ENCODE results near the gene ABHD11.

ABHD11 gene

DNA sequence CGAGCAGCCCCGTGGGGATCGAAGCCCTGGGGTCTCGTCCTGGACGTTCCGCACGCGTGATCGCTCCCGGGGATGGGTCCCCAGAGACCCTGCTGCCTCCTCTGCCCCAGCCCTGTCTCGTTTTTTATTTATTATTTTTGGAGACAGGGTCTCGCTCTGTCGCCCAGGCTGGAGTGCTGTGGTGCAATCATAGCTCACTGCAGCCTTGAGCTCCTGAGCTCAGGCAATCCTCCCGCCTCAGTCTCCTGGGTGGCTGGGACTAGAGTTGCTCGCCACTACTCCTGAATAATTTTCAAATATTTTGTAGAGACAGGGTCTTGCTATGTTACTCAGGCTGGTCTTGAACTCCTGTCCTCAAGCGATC, 18.8 kb downstream of the ABHD11 start:
- DNase-seq: no peak
- peaks cover 12% of the 10 kb centered on the region for H3K36me3 ChIP-seq
- H3K9me3 ChIP-seq (ENCODE audit: severe bottlenecking): no peaks in the 10 kb centered on the region
- TF ChIP-seq, protein P1, sequence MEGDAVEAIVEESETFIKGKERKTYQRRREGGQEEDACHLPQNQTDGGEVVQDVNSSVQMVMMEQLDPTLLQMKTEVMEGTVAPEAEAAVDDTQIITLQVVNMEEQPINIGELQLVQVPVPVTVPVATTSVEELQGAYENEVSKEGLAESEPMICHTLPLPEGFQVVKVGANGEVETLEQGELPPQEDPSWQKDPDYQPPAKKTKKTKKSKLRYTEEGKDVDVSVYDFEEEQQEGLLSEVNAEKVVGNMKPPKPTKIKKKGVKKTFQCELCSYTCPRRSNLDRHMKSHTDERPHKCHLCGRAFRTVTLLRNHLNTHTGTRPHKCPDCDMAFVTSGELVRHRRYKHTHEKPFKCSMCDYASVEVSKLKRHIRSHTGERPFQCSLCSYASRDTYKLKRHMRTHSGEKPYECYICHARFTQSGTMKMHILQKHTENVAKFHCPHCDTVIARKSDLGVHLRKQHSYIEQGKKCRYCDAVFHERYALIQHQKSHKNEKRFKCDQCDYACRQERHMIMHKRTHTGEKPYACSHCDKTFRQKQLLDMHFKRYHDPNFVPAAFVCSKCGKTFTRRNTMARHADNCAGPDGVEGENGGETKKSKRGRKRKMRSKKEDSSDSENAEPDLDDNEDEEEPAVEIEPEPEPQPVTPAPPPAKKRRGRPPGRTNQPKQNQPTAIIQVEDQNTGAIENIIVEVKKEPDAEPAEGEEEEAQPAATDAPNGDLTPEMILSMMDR (IDR thresholded peaks at IDR 0.05; ENCODE audit: low read depth, low read length): no peak
- no peak overlapping the region for H3K27ac ChIP-seq
- peak overlapping the region; percentile 45 for H3K4me3 ChIP-seq (ENCODE audit: low read depth, low read length)
- no peaks in the 10 kb centered on the region for H3K27me3 ChIP-seq (ENCODE audit: insufficient read depth, low read depth, severe bottlenecking)

DNA sequence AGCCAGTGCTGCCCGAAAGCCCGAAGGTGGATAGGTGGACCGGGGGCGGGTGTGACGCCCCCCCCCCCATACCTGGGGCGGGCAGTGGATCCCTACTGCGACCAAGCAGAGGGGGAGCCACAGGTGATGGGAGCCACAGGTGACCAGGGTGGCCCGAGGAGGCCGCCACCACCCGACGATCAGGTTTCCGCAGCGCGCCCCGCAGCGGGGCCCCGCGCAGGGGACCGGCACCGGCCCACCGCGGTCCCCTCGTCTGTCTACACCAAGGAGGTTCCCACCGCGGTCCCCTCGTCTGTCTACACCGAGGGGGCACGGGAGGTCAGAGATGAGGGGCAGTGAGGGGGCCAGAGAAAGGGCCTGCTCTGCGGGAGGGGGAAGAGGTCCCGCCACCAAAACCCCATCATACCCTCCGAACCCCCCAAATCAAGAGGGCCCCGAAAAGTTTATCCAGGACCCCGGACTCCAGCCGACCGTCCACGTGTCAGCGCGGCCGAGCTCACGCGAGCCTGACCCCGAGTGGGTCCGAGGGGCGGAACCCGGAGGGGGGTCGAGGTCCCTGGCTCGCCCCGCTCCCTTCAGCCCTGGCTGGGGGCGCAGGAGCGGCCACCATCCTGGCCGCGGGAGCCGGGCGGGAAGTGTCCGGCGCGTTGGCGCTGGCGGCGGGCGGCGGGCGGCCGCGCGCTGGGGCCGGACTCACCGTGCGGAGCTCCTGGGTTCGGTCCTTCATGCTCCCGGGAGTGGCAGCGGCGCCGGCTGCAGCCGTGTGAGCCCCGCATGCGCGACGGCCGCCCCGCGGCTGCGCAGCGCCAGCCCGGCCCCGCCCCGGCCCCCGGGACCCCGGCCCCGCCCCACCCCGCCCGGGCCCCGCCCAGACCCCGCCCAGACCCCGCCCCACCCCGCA, 19.4 kb downstream of the ABHD11 start, which contains the start of gene STX1A:
STX1A (minus strand) TSS at position 765 of the 901 bp plus-strand sequence; CDS start at position 727, 38 bp downstream.
- no peaks in the 10 kb centered on the region for H3K9me3 ChIP-seq (ENCODE audit: severe bottlenecking)
- peak within 1 kb of the TSS; percentile 85 for H3K4me3 ChIP-seq (ENCODE audit: low read depth, low read length)
- no peaks in the 10 kb centered on the region for H3K27me3 ChIP-seq (ENCODE audit: insufficient read depth, low read depth, severe bottlenecking)
- peaks cover 12% of the 10 kb centered on the region for H3K36me3 ChIP-seq
- TF ChIP-seq, protein P1 (IDR thresholded peaks at IDR 0.05; ENCODE audit: low read depth, low read length): no peak
- peak within 1 kb of the TSS; percentile 54 for H3K27ac ChIP-seq
- peak; percentile 69 for DNase-seq

DNA sequence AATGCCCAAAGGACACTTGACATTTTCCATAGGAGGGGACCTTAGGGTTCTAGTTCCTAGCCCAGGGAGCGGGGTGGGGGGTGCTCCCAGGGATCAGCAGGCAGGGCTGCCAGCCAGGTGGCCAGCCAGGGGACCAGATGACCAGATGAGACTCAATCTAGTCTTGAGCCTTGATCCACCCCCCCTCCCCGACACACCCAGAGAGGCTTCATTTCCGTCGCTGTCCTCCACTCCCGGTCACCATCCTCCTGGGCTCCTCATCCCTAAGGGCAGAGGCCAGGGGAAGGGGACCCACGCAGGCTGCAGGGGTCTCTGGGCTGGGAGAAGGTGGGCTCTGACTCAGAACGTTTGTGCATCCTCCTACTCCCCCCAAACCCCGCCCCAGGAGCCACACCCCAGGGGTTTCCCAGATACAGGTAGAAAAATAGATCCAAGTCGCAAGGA, 20.1 kb downstream of the ABHD11 start:
- TF ChIP-seq, protein P1 (IDR thresholded peaks at IDR 0.05; ENCODE audit: low read depth, low read length): no peak
- Histone ChIP-seq H3K36me3 (peaks cover 14% of the 10 kb centered on the region), H3K27me3 (ENCODE audit: insufficient read depth, low read depth, severe bottlenecking) (no peaks in the 10 kb centered on the region), H3K27ac (no peak overlapping the region), H3K4me3 (ENCODE audit: low read depth, low read length) (peak overlapping the region; percentile 85), H3K9me3 (ENCODE audit: severe bottlenecking) (no peaks in the 10 kb centered on the region)
- DNase-seq: peak; percentile 68

GRCh38 chr7:73717991-73718405, 20.6 kb downstream of the ABHD11 start:
- Histone ChIP-seq H3K27ac (no peak overlapping the region), H3K27me3 (ENCODE audit: insufficient read depth, low read depth, severe bottlenecking) (no peaks in the 10 kb centered on the region), H3K9me3 (ENCODE audit: severe bottlenecking) (no peaks in the 10 kb centered on the region), H3K4me3 (ENCODE audit: low read depth, low read length) (no peak overlapping the region; the same call in 1 of the 2 replicates), H3K36me3 (peaks cover 17% of the 10 kb centered on the region)
- TF ChIP-seq, protein P1 (IDR thresholded peaks at IDR 0.05; ENCODE audit: low read depth, low read length): no peak
- DNase-seq: no peak

- Histone ChIP-seq H3K4me3 (ENCODE audit: low read depth, low read length) (no peak overlapping the region), H3K36me3 (peaks cover 17% of the 10 kb centered on the region), H3K9me3 (ENCODE audit: severe bottlenecking) (no peaks in the 10 kb centered on the region), H3K27ac (peak overlapping the region; percentile 77), H3K27me3 (ENCODE audit: insufficient read depth, low read depth, severe bottlenecking) (no peaks in the 10 kb centered on the region)
- TF ChIP-seq, protein P1 (IDR thresholded peaks at IDR 0.05; ENCODE audit: low read depth, low read length): no peak
- no peak for DNase-seq
Observed at GRCh38 chr7:73717025-73717807, 21.4 kb downstream of the ABHD11 start.
